DOHH2 (cell line): ENCODE measurements around the gene ANKRD9.
"Not testable (repeated sequence)": the region's sequence is repeated elsewhere in the genome, so short reads cannot be mapped to it uniquely, and the experiment has no call there.

Experiments
- H3F3A ChIP-seq: fragments of 200-600 bp; sonication (generic), shearing (Covaris generic); 2 replicates; pipeline ENCODE4 v1.6.0; 2016; ENCODE audit warnings: antibody characterized with exemption, mild to moderate bottlenecking; ENCODE audit not compliant: control insufficient read depth, insufficient read depth
- H3K27ac ChIP-seq: fragments of 200-600 bp; sonication (generic); 2 replicates; pipeline ENCODE4 v1.5.1; 2014; ENCODE audit warnings: low read depth, mild to moderate bottlenecking, low read length, moderate library complexity
- H3K27me3 ChIP-seq: fragments of 200-600 bp; sonication (generic); 2 replicates; pipeline ENCODE4 v1.6.1; 2014; ENCODE audit warnings: mild to moderate bottlenecking, low read length, mixed read lengths; ENCODE audit not compliant: control insufficient read depth
- H3K36me3 ChIP-seq: fragments of 200-600 bp; sonication (generic); 2 replicates; pipeline ENCODE4 v1.6.1; 2014; ENCODE audit warnings: mild to moderate bottlenecking, low read length, moderate library complexity, mixed read lengths; ENCODE audit not compliant: control insufficient read depth
- H3K4me1 ChIP-seq: fragments of 200-600 bp; sonication (generic); 2 replicates; pipeline ENCODE4 v1.6.1; 2014; ENCODE audit warnings: mild to moderate bottlenecking, low read length, mixed read lengths; ENCODE audit not compliant: control insufficient read depth
- H3K4me2 ChIP-seq: fragments of 200-600 bp; sonication (generic); 2 replicates; pipeline ENCODE4 v1.6.0; 2014; ENCODE audit warnings: mild to moderate bottlenecking, low read length, moderate library complexity
- H3K4me3 ChIP-seq: fragments of 200-600 bp; sonication (generic); 2 replicates; pipeline ENCODE4 v1.5.1; 2014; ENCODE audit warnings: mild to moderate bottlenecking, low read length, mixed read lengths
- H3K79me2 ChIP-seq: fragments of 200-600 bp; sonication (generic); 2 replicates; pipeline ENCODE4 v1.6.1; 2014; ENCODE audit warnings: mild to moderate bottlenecking, low read length, mixed read lengths; ENCODE audit not compliant: control insufficient read depth
- H3K9me2 ChIP-seq: fragments of 200-600 bp; sonication (generic); replicated peaks from 2 replicates; pipeline ENCODE4 v1.6.1; 2014; ENCODE audit warnings: mild to moderate bottlenecking, low read length, mixed read lengths; ENCODE audit not compliant: control insufficient read depth
- H3K9me3 ChIP-seq: fragments of 200-600 bp; sonication (generic); 2 replicates; pipeline ENCODE4 v1.6.1; 2014; ENCODE audit warnings: antibody characterized with exemption, low read length, mixed read lengths; ENCODE audit not compliant: control insufficient read depth, insufficient read depth
- H4K20me1 ChIP-seq: fragments of 200-600 bp; sonication (generic); 2 replicates; pipeline ENCODE4 v1.6.0; 2014; ENCODE audit warnings: low read depth, mild to moderate bottlenecking, antibody characterized with exemption, low read length, moderate library complexity; ENCODE audit not compliant: control insufficient read depth, insufficient read depth
- EZH2phosphoT487 ChIP-seq: fragments of 200-600 bp; sonication (generic); IDR thresholded peaks from 2 replicates; pipeline ENCODE4 v1.6.1; 2017; ENCODE audit warnings: borderline replicate concordance, mild to moderate bottlenecking, antibody characterized with exemption, low read length, moderate library complexity, mixed read lengths
- TF ChIP-seq, protein P1 (sequence below): fragments of 200-600 bp; sonication (generic); IDR thresholded peaks from one replicate; pipeline ENCODE4 v1.5.1; 2014; ENCODE audit warnings: antibody characterized with exemption, mild to moderate bottlenecking, low read depth, low read length; ENCODE audit not compliant: poor library complexity, severe bottlenecking

Gene ANKRD9

DNA sequence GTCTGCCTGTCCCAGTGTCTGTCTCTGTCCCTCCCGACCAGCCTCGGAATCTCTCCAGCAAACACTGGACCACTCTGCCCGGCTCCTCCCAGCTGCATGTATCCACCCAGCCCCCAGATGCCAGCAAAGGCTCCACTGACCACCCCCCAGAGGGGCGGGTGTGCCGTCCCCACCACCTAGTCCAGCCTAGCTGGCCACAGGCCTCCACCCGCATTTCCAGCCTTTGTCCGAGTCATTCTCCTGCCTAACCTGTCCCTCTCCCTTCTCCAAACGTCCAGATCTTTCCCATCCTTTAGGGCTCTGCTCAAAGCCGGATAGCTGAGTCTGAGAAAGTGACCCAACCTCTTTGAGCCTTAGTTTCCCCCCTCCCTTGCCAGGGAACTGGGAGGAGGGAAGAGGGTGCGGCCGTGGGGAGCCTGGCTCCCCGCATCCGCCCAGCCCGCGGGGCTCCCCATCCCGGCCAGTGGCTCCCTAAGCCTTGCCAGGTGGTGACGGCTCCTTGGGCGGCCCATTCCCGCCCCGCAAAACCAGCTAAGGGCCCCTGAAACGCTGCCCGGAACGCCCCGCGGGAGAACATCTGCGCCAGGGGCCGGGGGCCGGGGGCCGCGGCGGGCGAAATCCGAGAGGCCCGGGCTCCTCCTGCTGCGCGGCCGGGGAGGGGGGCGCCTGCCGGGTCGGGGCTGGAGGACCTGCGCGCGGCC is 34.6 kb upstream of the ANKRD9 start:
- TF ChIP-seq, protein P1, sequence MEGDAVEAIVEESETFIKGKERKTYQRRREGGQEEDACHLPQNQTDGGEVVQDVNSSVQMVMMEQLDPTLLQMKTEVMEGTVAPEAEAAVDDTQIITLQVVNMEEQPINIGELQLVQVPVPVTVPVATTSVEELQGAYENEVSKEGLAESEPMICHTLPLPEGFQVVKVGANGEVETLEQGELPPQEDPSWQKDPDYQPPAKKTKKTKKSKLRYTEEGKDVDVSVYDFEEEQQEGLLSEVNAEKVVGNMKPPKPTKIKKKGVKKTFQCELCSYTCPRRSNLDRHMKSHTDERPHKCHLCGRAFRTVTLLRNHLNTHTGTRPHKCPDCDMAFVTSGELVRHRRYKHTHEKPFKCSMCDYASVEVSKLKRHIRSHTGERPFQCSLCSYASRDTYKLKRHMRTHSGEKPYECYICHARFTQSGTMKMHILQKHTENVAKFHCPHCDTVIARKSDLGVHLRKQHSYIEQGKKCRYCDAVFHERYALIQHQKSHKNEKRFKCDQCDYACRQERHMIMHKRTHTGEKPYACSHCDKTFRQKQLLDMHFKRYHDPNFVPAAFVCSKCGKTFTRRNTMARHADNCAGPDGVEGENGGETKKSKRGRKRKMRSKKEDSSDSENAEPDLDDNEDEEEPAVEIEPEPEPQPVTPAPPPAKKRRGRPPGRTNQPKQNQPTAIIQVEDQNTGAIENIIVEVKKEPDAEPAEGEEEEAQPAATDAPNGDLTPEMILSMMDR: no peak
- peak; percentile 30; the same call in 1 of the 2 replicates for TF ChIP-seq EZH2phosphoT487
- peaks cover 7% of the 10 kb centered on the region; the same call in 1 of the 2 replicates for H3F3A ChIP-seq
- peak overlapping the region; percentile 27 for H3K4me3 ChIP-seq
- H3K27ac ChIP-seq: no peak overlapping the region
- no peaks in the 10 kb centered on the region for H3K79me2 ChIP-seq
- H3K36me3 ChIP-seq: no peaks in the 10 kb centered on the region
- H3K27me3 ChIP-seq: peaks cover 40% of the 10 kb centered on the region
- H3K4me2 ChIP-seq: peak overlapping the region; percentile 48
- peaks cover 31% of the 10 kb centered on the region for H3K4me1 ChIP-seq
- no peaks in the 10 kb centered on the region for H3K9me2 ChIP-seq
- H3K9me3 ChIP-seq: no peaks in the 10 kb centered on the region
- no peaks in the 10 kb centered on the region for H4K20me1 ChIP-seq

DNA sequence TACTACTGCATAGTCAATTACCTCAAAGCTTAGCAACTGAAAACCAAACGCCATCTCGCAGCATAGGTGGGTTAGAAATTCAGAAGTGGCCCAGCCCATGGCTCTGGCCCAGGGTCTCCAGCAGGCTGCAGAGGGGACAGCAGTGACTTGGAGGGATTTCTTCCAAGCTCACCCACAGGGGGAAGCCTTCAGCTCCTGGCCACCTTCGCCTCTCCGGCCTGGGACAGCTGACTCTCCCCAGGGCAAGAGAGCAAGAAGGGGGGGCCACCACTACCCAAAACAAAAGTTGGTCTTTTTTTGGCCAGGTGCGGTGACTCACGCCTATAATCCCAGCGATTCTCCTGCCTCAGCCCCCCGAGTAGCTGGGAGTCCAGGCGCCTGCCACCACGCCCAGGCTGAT is 32.2 kb upstream of the ANKRD9 start:
- Histone ChIP-seq H3K9me3 (no peaks in the 10 kb centered on the region), H3K4me1 (peaks cover 23% of the 10 kb centered on the region), H3K27ac (no peak overlapping the region), H3K4me2 (no peak overlapping the region), H3K9me2 (no peaks in the 10 kb centered on the region), H3K36me3 (no peaks in the 10 kb centered on the region), H3K79me2 (no peaks in the 10 kb centered on the region), H4K20me1 (no peaks in the 10 kb centered on the region), H3F3A (peaks cover 2% of the 10 kb centered on the region; the same call in 1 of the 2 replicates), H3K4me3 (no peak overlapping the region), H3K27me3 (peaks cover 36% of the 10 kb centered on the region)
- TF ChIP-seq, protein P1: no peak
- TF ChIP-seq EZH2phosphoT487: no peak

DNA sequence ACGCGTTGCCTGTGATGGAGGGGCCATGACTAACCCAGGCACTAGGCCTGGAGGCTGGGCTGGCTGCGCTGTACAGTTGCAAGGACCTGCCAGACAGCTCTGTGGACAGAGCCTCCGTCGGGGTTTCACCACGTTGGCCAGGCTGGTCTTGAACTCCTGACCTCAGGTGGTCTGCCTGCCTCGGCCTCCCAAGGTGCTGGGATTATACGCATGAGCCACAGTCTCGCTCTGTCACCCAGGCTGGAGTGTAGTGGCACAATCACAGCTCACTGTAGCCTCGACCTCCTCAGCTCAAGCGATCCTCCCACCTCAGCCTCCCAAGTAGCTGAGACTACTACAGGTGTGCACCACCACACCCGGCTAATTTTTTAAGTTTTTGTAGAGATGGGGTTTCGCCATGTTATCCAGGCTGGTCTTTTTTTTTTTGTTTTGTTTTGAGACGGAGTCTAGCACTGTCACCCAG is 31.5 kb upstream of the ANKRD9 start:
- peaks cover 35% of the 10 kb centered on the region for H3K27me3 ChIP-seq
- H4K20me1 ChIP-seq, H3K9me2 ChIP-seq, H3K36me3 ChIP-seq, H3K4me3 ChIP-seq, H3K4me2 ChIP-seq, H3K27ac ChIP-seq, H3F3A ChIP-seq, H3K79me2 ChIP-seq, H3K9me3 ChIP-seq: not testable (repeated sequence)
- H3K4me1 ChIP-seq: peaks cover 23% of the 10 kb centered on the region

DNA sequence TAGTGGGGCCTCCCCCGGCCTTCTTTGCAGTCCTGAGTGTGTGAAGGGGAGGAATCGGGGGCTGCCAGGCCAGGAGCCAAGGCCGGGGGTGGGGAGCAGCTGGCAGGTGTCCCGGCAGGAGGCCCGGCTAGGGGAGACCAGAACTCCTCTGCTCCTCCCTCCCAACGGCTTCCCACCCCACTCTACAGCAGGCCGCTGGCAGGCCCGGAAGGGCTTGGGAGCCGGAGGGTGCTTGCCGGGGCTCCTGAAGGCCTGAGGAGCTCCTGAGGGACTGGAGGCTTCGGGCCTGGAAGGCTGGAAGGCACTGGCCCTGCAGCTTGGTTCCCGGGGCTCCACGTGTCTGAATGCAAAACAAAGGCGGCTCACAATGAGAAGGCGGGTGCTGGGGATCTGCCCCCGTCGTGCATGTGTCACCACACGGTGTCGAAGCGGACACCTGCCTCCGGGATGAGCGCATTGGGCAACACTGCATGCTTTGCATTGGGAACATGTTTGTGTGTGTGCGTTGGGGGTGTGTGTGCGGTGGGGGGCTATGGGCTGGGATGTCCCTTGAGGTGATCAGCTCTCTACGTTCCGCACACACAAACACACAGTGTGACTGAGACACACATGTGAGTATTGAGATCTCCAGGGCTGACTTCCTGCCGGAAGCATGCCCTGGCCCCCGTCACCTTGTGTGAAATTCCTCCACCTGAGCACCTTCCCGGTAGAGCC is 30.9 kb upstream of the ANKRD9 start:
- no peaks in the 10 kb centered on the region for H3K36me3 ChIP-seq
- H3K79me2 ChIP-seq: no peaks in the 10 kb centered on the region
- peaks cover 29% of the 10 kb centered on the region for H3K27me3 ChIP-seq
- H3K4me3 ChIP-seq: no peak overlapping the region
- no peak overlapping the region for H3K4me2 ChIP-seq
- H3K27ac ChIP-seq: no peak overlapping the region
- H3K4me1 ChIP-seq: peaks cover 23% of the 10 kb centered on the region
- H3K9me2 ChIP-seq: no peaks in the 10 kb centered on the region
- no peaks in the 10 kb centered on the region for H4K20me1 ChIP-seq
- H3F3A ChIP-seq: no peaks in the 10 kb centered on the region
- no peak for TF ChIP-seq EZH2phosphoT487
- TF ChIP-seq, protein P1: no peak
- H3K9me3 ChIP-seq: no peaks in the 10 kb centered on the region
